Hematopoietic multipotent progenitor cell treated with erythropoietin and hydrocortisone succinate and interleukin-3 and kit ligand, for 15 days (in vitro differentiated cells): ENCODE measurements around the gene UCKL1.
"Not testable (repeated sequence)": the region's sequence is repeated elsewhere in the genome, so short reads cannot be mapped to it uniquely, and the experiment has no call there.

Source experiments
- DNase-seq: peaks from one replicate; pipeline ENCODE4 v3.0.0-alpha.2; 2015; ENCODE audit warnings: low spot score

UCKL1 gene

GRCh38 chr20:63919130-63919529 lies 37.1 kb downstream of the UCKL1 start:
- no peak for DNase-seq

GRCh38 chr20:63917811-63918210 lies 38.4 kb downstream of the UCKL1 start:
- no peak for DNase-seq

GRCh38 chr20:63916371-63916939 lies 39.8 kb downstream of the UCKL1 start:
- DNase-seq: not testable (repeated sequence)

- no peak for DNase-seq
Observed at GRCh38 chr20:63915471-63915870, 40.7 kb downstream of the UCKL1 start.

DNA sequence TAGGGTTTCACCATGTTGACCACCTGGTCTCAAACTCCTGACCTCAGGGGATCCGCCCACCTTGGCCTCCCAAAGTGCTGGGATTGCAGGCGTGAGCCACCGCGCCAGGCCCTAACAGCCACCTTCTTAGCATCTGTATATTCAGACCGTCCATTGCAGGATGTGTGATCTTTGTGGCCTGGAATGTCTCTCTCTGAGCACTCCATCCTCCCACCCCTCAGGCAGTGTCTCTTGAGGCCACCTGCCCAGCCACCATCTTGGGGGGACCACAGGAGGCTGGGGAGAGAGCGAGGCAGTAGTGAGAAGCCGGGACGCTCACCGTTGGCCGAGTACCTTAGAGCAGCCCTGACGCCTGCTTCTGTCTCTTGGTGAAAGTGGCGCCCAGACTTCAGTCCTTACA lies 42.4 kb downstream of the UCKL1 start:
- no peak for DNase-seq

DNA sequence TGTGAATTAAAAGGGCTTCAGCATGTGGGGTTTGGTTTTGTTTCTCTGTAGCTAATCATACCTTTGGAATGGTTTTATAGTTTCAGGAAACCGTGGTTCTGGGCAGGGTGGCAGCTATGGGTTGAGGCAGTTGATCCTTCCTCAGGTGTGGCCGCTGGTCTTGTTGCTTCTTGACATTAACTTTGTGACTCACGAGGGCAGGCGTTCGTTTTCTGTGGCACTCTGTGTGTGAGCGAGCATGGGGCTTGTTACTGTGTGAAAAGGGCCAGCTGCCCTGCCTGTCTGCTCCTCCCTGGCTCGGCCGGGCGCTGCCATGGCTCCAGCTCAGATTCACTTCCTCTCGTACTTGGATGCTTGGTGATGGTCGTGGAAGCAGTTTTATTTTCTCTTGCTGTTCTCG lies 45.0 kb downstream of the UCKL1 start:
- DNase-seq: no peak

GRCh38 chr20:63908008-63908682 lies 48.1 kb downstream of the UCKL1 start:
- DNase-seq: no peak

GRCh38 chr20:63903796-63904561 lies 52.2 kb downstream of the UCKL1 start:
- no peak for DNase-seq

DNA sequence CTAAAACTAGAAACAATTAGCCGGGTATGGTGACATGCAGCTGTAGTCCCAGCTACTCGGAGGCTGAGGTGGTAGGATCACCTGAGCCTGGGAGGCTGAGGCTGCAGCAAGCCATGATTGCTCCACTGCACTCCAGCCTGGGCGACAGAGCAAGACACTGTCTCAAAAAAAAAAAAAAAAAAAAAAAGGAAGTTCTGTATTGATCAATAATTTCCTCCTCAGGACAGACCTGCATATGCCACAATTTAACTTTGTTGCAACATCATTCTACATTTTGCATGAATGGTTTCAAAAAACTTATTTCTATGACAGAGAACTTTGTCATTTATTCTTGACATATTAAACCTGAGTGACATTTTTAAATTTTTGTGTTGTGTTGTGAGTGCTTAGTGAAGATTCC lies 55.8 kb downstream of the UCKL1 start:
- no peak for DNase-seq

- no peak for DNase-seq
Observed at GRCh38 chr20:63898882-63899558, 57.2 kb downstream of the UCKL1 start.

DNA sequence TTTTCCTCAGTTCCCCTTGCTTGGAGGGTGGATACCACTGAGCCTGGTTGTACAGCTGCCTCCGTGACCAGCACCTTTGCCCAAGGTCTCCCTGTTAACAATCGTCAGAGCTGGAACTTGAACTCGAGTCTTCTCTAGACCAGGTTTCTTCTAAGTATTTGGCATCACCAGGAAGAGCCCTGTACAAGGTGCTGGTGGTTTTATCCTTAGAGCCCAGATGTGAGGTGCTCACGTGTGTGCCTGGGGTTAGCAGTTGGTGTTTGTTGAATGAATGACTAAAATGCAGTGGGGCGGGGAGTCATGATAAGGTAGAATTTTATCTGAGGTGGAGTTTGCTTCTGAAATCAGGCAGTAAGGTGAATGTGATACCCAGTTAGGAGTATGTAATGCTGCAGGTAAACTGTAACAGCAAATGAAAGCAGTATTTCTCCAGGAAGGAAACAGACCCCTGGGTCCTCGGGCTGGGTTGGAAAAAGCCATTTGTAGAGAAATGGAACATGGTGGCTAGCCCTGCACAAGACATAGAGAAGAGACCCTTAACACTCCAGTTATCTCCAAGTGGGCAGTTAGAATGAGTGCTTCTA lies 58.1 kb downstream of the UCKL1 start:
- DNase-seq: no peak

DNA sequence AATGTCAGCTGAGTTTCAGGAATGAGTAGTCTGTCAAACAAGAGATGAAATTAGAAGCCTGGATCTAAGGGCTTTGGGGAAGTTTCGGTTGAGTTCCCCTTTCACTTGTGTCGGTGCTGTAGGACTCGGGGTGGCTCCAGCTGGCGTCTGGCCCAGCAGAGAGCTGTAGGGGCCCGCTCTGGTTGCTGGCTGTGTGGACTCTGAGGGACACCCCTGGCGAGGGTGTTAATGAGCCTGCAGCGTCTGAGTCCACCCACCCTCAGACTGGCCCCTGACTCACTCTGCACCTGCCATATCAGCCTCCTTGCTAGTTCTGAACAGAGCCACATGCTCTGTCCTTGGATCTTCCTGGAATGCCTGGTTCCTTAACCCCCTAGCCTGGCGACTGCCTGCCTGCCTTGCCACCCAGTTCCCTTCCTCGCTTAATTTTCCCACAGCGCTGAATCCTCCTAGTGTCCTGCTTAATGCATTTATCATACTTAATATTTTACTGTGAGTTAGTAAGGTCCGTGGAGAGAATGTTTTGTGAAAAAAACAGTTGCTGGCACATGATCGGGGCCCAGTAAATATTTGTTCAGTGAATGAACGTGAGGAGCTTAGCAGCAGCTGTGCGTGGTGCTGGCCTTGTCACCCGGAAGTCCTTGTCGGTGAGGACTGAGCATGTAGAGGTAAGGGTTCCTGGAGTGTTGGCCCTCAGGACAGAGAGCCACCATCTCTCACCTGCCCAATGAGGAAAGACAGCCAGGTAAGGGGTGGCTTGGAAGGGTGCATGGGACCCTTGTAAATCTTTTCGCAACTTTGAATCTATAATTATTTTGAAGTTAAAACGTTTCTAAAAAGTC lies 59.7 kb downstream of the UCKL1 start:
- DNase-seq: peak; percentile 51

DNA sequence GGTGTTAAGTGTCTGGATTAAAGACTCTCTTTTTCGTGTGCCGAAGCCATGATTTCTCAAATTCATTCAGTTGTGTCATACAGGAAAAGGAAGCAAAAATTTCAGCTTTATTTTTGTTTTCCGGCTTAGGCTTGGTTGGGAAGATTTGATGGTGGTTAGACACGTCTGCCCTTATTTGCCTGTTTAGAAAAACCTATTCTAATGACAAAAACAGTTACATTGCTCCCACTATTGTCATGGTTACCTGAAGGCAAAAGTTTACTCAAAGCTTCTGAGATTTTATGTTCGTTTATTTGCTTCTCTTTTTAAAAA lies 60.3 kb downstream of the UCKL1 start:
- DNase-seq: no peak

DNA sequence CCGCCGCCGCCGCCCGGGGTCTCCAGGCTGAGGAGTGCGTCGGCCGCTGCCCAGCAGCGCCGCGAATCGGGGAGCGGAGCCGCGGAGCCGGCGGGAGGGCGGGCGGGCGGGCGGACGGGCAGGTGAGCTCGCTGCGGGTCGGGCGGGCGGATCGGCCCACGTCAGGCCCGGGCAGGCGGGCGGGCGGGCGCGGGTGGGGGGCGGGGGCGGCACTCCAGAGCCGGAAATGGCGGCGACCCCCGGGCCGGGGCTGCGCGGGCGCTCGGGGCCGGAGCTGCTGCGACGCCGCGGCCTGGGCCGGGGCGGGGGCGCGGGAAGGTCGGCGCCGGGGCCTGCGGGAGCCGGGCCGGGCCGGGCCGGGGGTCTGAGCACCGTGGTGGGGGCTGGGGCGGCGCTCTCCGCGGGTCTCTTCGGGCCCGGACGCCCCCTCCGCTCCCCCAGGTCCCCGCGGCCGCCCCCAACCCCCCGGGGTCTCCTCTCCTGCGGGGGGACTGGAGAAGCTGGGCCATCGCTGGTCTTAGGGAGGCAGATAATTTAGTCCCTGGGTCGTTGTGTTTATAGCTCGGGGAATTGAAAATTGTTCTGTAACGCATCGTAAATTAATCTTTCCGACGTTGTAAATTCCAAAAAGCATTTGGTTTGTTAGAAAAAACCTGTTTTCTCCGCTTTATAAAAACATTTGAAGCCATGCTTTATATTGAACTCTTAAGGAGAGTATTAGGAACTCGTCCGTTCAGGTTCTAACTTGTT lies 60.8 kb downstream of the UCKL1 start:
- DNase-seq: peak; percentile 28

DNA sequence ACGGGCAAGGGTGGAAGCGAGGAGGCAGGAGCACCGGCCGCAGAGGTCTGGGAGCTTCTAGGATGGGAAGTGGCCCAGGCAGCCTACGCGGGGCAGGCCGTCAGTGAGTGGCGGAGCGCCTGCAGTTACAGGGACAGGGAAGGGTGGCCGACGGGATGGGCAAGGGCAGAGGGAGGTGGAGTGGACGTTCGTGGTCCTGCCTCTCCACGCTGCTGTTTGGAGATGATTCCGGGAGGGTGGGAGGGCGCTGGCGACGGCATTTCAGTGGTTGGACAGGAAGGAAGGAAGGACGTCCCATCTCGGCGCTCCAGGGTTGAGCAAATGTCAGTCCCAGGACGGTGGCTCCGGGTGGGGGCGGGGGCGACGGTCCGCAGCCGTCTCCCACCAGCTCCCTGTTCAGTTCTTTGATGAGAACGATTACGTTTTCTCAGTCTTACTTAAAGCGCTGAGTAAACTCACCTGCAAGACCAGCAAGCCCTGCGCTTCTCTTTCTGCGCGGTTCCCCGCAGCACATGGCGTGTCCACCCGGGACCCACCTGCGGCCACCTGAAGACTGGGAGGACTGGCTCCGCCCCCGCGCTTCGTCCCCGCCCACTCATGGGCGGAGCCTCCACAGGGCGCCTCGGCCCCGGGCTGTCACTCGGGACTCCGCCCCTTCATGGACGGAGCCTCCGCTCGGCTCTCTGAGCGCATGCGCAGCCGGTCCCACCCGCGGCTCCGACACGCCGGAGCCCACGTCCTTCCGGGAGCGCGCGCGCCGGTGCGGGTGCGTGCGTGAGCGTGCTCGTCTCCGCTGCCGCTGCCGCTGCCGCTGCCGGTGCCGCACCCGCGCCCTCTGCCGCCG lies 61.6 kb downstream of the UCKL1 start, which contains the start of gene DNAJC5:
TSS of gene DNAJC5 (plus strand) at position 769 of the 844 bp plus-strand sequence. CDS start 33,220 bp downstream, outside the sequence.
- DNase-seq: peak; percentile 99

- DNase-seq: no peak
Observed at GRCh38 chr20:63893999-63894357, 62.2 kb downstream of the UCKL1 start.

DNA sequence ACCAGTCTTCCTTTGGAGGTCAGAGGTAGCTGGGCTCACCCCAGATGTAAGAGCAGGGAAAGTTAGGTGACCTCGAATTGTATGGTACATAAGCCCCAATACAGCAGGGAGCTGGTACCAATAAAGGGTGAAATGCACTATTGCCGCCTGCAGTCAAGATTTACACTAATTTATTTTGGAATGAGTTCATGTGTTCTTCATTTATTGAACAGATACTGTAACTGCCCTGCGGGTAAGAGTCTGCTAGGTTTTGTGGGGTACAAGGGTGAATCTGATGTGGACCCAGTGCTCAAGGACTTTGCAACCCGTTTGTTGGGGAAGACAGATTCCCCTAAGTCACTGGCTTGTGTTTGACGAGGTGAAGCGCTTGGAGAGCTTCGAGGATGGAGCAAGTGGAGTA lies 63.8 kb downstream of the UCKL1 start:
- DNase-seq: no peak

- DNase-seq: no peak
Observed at GRCh38 chr20:63891061-63892002, 64.9 kb downstream of the UCKL1 start.

- no peak for DNase-seq
Observed at GRCh38 chr20:63890616-63891015, 65.6 kb downstream of the UCKL1 start.
